OCI-LY7 (cell line): Measurements from ENCODE around the gene PDZD7.

Experiments used
- EZH2phosphoT487 ChIP-seq: fragments of 200-600 bp; sonication (generic); IDR thresholded peaks from 2 replicates; pipeline ENCODE4 v1.6.1; 2018; ENCODE audit warnings: low read depth, borderline replicate concordance, mild to moderate bottlenecking, mixed run types, antibody characterized with exemption, low read length, moderate library complexity, mixed read lengths
- TF ChIP-seq, protein P1 (sequence below): fragments of 200-600 bp; sonication (generic); conservative IDR thresholded peaks from 2 replicates; pipeline ENCODE4 v1.5.1; 2014; ENCODE audit warnings: mild to moderate bottlenecking, antibody characterized with exemption, low read length, moderate library complexity, mixed read lengths

DNA sequence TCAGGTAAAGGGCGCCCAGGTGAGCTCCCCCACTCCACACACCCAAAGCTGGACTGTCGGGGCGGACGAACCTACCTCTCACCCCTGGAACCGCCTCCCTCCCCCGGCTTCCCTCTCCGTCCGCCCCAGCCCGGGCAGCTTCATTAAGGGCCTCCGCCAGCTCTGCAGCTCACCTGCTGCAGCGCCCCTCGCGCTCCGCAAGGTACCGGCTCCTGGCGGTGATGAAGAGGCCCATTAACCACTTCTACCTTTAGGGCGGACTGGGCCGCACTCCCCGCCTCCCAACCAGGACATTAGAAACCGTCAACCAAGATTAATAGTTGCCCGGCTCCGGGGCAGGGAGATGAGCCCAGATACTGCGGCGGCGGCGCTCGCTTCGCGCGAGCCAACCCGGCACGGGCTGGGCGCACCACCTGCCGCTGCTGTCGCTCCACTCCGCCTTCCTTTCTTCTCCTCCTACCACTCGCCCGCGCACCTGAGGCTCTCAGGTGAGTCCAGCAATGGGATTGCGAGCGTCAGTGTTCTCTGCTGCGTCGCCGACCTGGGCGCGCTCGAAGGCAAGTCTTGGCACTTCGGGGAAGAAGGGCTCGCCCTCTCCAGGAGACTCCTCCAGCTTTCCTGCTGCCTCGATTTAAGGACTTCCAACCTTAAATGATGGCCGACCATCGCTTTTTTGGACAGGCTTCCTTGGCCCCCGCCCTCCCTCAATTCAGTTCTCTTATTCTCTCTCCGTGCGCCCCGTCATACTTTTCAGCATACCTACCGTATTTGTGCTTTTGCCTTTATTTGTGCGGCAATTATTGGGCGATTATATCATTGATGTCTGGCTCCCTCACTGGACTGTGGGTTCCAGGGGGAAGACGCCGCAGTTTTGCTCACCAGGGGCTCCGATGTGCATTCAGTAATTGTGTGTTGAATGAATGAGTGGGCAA is 17.3 kb upstream of the PDZD7 start:
- TF ChIP-seq, protein P1, sequence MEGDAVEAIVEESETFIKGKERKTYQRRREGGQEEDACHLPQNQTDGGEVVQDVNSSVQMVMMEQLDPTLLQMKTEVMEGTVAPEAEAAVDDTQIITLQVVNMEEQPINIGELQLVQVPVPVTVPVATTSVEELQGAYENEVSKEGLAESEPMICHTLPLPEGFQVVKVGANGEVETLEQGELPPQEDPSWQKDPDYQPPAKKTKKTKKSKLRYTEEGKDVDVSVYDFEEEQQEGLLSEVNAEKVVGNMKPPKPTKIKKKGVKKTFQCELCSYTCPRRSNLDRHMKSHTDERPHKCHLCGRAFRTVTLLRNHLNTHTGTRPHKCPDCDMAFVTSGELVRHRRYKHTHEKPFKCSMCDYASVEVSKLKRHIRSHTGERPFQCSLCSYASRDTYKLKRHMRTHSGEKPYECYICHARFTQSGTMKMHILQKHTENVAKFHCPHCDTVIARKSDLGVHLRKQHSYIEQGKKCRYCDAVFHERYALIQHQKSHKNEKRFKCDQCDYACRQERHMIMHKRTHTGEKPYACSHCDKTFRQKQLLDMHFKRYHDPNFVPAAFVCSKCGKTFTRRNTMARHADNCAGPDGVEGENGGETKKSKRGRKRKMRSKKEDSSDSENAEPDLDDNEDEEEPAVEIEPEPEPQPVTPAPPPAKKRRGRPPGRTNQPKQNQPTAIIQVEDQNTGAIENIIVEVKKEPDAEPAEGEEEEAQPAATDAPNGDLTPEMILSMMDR, result no peak
- TF ChIP-seq EZH2phosphoT487, result no peak
